ENCODE results near the gene KIF24.
"Not testable (repeated sequence)": the region's sequence is repeated elsewhere in the genome, so short reads cannot be mapped to it uniquely, and the experiment has no call there.

The KIF24 gene

GRCh38 chr9:34321451-34321850 lies 7.6 kb downstream of the KIF24 start:
- no peak for DNase-seq

GRCh38 chr9:34318163-34318790 lies 10.8 kb downstream of the KIF24 start:
- DNase-seq = no peak

- DNase-seq = no peak
These were observed 11.6 kb downstream of the KIF24 start for GRCh38 chr9:34317436-34317835.

GRCh38 chr9:34311499-34312185 lies 17.4 kb downstream of the KIF24 start:
- DNase-seq = no peak

GRCh38 chr9:34310215-34310614 lies 18.9 kb downstream of the KIF24 start:
- DNase-seq = no peak

GRCh38 chr9:34308316-34308715 lies 20.8 kb downstream of the KIF24 start:
- DNase-seq = not testable (repeated sequence)

GRCh38 chr9:34301064-34301463 lies 28.0 kb downstream of the KIF24 start:
- not testable (repeated sequence) for DNase-seq

GRCh38 chr9:34292552-34292951 lies 36.5 kb downstream of the KIF24 start:
- no peak for DNase-seq

- no peak for DNase-seq
These were observed 37.6 kb downstream of the KIF24 start for GRCh38 chr9:34291423-34291822.

- peak in 1 of 2 donors; percentile 8 for DNase-seq
These were observed 38.0 kb downstream of the KIF24 start for GRCh38 chr9:34291023-34291422.

- DNase-seq = no peak
These were observed 39.9 kb downstream of the KIF24 start for GRCh38 chr9:34289159-34289558.

- DNase-seq = no peak
These were observed 47.0 kb downstream of the KIF24 start for GRCh38 chr9:34282096-34282495.

GRCh38 chr9:34279411-34279810 lies 49.7 kb downstream of the KIF24 start:
- no peak for DNase-seq
